Mesenchymal stem cell (in vitro differentiated cells and primary cell): Measurements from ENCODE around the gene ETS1.

ENCODE experiments used
- DNase-seq: peaks from one replicate; pipeline ENCODE4 v3.0.0-alpha.2; 2013
- H2AFZ ChIP-seq: one replicate; pipeline ENCODE4 v1.6.1; 2013; ENCODE audit warnings: low read depth, mild to moderate bottlenecking, control low read depth, inconsistent platforms, low read length, moderate library complexity
- H2AK5ac ChIP-seq: 2 replicates; pipeline ENCODE4 v1.6.1; 2013; ENCODE audit warnings: low read length, moderate library complexity, mild to moderate bottlenecking, inconsistent platforms; ENCODE audit not compliant: severe bottlenecking
- H2BK120ac ChIP-seq: one replicate; pipeline ENCODE4 v1.6.1; 2013; ENCODE audit warnings: low read depth, mild to moderate bottlenecking, inconsistent platforms, low read length, moderate library complexity
- H2BK12ac ChIP-seq, 2 experiments: one replicate each; pipeline ENCODE4 v1.6.1; 2013; ENCODE audit warnings: inconsistent platforms in 2 of 2, low read length in 2 of 2, mild to moderate bottlenecking in 2 of 2, moderate library complexity in 2 of 2, control low read depth in 1 of 2
- H2BK15ac ChIP-seq: one replicate; pipeline ENCODE4 v1.6.1; 2013; ENCODE audit warnings: mild to moderate bottlenecking, low read depth, inconsistent platforms; ENCODE audit not compliant: poor library complexity, severe bottlenecking
- H2BK5ac ChIP-seq: 2 replicates; pipeline ENCODE4 v1.6.1; 2013; ENCODE audit warnings: low read depth, mild to moderate bottlenecking, low read length, control low read depth, inconsistent platforms; ENCODE audit not compliant: poor library complexity, severe bottlenecking
- H3K14ac ChIP-seq, 2 experiments: one replicate each; pipeline ENCODE4 v1.6.1; 2013; ENCODE audit warnings: inconsistent platforms in 2 of 2, low read length in 2 of 2, control low read depth in 1 of 2, mild to moderate bottlenecking in 1 of 2, moderate library complexity in 1 of 2
- H3K18ac ChIP-seq, 2 experiments: one replicate each; pipeline ENCODE4 v1.6.1; 2013; ENCODE audit warnings: inconsistent platforms in 2 of 2, low read length in 2 of 2, control low read depth in 1 of 2, low read depth in 1 of 2, mild to moderate bottlenecking in 1 of 2
- H3K23ac ChIP-seq, 2 experiments: one replicate each; pipeline ENCODE4 v1.6.1; 2013; ENCODE audit warnings: inconsistent platforms in 2 of 2, low read length in 2 of 2, mild to moderate bottlenecking in 2 of 2, moderate library complexity in 2 of 2, control low read depth in 1 of 2
- H3K27ac ChIP-seq: 2 replicates; pipeline ENCODE4 v1.5.1; 2013; ENCODE audit warnings: mild to moderate bottlenecking, moderate library complexity, low read length, control low read depth, inconsistent platforms; ENCODE audit not compliant: poor library complexity, severe bottlenecking
- H3K27me3 ChIP-seq, 2 experiments: 2 replicates each; pipeline versions ENCODE4 v1.6.1 to v1.7.0; 2013; ENCODE audit warnings: low read length in 2 of 2, mild to moderate bottlenecking in 2 of 2, moderate library complexity in 2 of 2, control low read depth in 1 of 2, inconsistent platforms in 1 of 2; ENCODE audit not compliant: control insufficient read depth in 1 of 2, insufficient read depth in 1 of 2
- H3K36me3 ChIP-seq, 2 experiments: 2 replicates each; pipeline versions ENCODE4 v1.6.1 to v1.7.0; 2013; ENCODE audit warnings: low read length in 2 of 2, control low read depth in 1 of 2, inconsistent platforms in 1 of 2, low read depth in 1 of 2, mild to moderate bottlenecking in 1 of 2; ENCODE audit not compliant: insufficient read depth in 2 of 2, control insufficient read depth in 1 of 2
- H3K4ac ChIP-seq, 2 experiments: one replicate each; pipeline ENCODE4 v1.6.1; 2013; ENCODE audit warnings: inconsistent platforms in 2 of 2, low read length in 2 of 2, mild to moderate bottlenecking in 2 of 2, moderate library complexity in 2 of 2, control low read depth in 1 of 2, low read depth in 1 of 2
- H3K4me1 ChIP-seq: 2 replicates; pipeline ENCODE4 v1.6.1; 2013; ENCODE audit warnings: low read depth, low read length, control low read depth; ENCODE audit not compliant: control insufficient read depth, insufficient read depth
- H3K4me2 ChIP-seq: 2 replicates; pipeline ENCODE4 v1.6.1; 2013; ENCODE audit warnings: low read length, mild to moderate bottlenecking, inconsistent platforms; ENCODE audit not compliant: poor library complexity, severe bottlenecking
- H3K4me3 ChIP-seq, 2 experiments: 2 replicates each; pipeline versions ENCODE4 v1.5.1 to v1.7.0; 2013; ENCODE audit warnings: low read length in 2 of 2, mild to moderate bottlenecking in 2 of 2, control low read depth in 1 of 2, low read depth in 1 of 2; ENCODE audit not compliant: insufficient read depth in 1 of 2
- H3K79me1 ChIP-seq: replicated peaks from 2 replicates; pipeline ENCODE4 v1.6.1; 2013; ENCODE audit warnings: mild to moderate bottlenecking, control low read depth, low read length, inconsistent platforms; ENCODE audit not compliant: poor library complexity, severe bottlenecking
- H3K9ac ChIP-seq: 2 replicates; pipeline ENCODE4 v1.7.0; 2013; ENCODE audit warnings: mild to moderate bottlenecking, low read length, moderate library complexity
- H3K9me3 ChIP-seq: 2 replicates; pipeline ENCODE4 v1.7.0; 2013; ENCODE audit warnings: mild to moderate bottlenecking, low read length; ENCODE audit not compliant: control insufficient read depth
- H4K8ac ChIP-seq: one replicate; pipeline ENCODE4 v1.6.1; 2013; ENCODE audit warnings: inconsistent platforms, mild to moderate bottlenecking, low read length, moderate library complexity
- H4K91ac ChIP-seq: one replicate; pipeline ENCODE4 v1.6.1; 2013; ENCODE audit warnings: mild to moderate bottlenecking, low read length, inconsistent platforms
- WGBS: methylation state at CpG from one replicate; pipeline ENCODE4 v1.1.7; 2013; ENCODE audit warnings: mixed read lengths; 5-methylcytosine and 5-hydroxymethylcytosine counted together

ETS1 gene

DNA sequence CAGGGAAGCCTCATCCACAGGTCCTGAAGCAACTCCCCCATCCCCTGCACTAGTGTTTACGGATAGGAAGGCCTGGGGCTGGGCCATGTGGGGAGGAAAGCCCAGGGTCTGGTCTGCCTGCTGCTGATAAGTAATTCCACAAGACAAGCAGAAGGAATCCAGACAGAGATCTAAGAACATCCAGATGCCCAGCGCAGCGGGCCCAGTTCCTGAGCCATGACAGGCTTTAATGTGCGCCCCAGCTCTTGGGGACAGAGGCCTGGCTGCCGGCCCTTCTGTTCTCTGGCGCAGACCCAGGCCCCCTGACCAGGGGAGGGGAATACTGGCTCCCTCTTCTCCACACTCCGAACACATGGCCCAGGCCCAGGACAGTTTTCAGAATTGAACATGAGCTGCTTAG is 28.8 kb upstream of the ETS1 start:
- Histone ChIP-seq H3K14ac (no peak overlapping the region), H3K4me2 (no peak overlapping the region), H3K4me1 (no peaks in the 10 kb centered on the region), H3K23ac (no peak overlapping the region), H2BK12ac (no peak overlapping the region), H3K9me3 (no peaks in the 10 kb centered on the region), H3K4me3 (no peak overlapping the region), H2BK5ac (no peak overlapping the region), H2BK120ac (no peak overlapping the region), H3K4ac (no peak overlapping the region), H4K8ac (peak overlapping the region; percentile 69), H3K9ac (no peak overlapping the region), H3K36me3 (no peaks in the 10 kb centered on the region), H3K27ac (no peak overlapping the region), H3K18ac (no peak overlapping the region), H4K91ac (no peak overlapping the region), H3K79me1 (no peaks in the 10 kb centered on the region), H3K27me3 (peaks cover 37 to 46% of the 10 kb centered on the region in 2 experiments), H2AFZ (no peak overlapping the region), H2AK5ac (no peak overlapping the region), H2BK15ac (no peak overlapping the region)
- no peak for DNase-seq
- WGBS = 42% methylated on average over 6 of the region's 7 CpGs

DNA sequence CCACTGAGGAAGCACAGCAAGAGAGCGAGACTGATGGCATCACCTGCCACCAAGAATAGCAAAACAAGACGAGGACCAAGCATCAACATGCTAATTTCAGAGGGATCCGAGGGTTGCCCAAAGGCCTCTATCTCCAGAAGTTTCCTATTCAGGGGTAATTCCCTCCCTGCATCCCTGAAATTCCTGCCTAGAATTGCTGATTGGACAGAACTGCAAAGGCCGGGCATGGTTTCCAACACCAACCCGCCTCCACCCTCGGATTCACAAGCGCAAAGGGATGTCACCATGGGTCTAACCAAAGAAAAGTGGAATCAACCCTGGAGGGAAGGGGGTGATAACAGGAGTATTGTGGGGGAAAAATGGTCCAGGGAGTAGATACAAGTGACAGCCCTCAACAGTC is 28.3 kb upstream of the ETS1 start:
- Histone ChIP-seq H3K36me3 (no peaks in the 10 kb centered on the region), H3K9ac (no peak overlapping the region), H3K4me1 (no peaks in the 10 kb centered on the region), H3K4ac (no peak overlapping the region), H2BK120ac (no peak overlapping the region), H3K14ac (peak overlapping the region in 1 of 2 experiments; percentile 19), H2BK15ac (no peak overlapping the region), H4K8ac (no peak overlapping the region), H2BK5ac (no peak overlapping the region), H2AFZ (no peak overlapping the region), H3K79me1 (no peaks in the 10 kb centered on the region), H3K4me3 (no peak overlapping the region), H3K18ac (peak overlapping the region; percentile 18 to 48), H3K9me3 (no peaks in the 10 kb centered on the region), H4K91ac (no peak overlapping the region), H2BK12ac (no peak overlapping the region), H2AK5ac (no peak overlapping the region), H3K4me2 (no peak overlapping the region), H3K23ac (no peak overlapping the region), H3K27ac (no peak overlapping the region), H3K27me3 (peaks cover 40 to 47% of the 10 kb centered on the region in 2 experiments)
- 86% methylated on average over 7 of the region's 7 CpGs for WGBS
- DNase-seq = no peak

DNA sequence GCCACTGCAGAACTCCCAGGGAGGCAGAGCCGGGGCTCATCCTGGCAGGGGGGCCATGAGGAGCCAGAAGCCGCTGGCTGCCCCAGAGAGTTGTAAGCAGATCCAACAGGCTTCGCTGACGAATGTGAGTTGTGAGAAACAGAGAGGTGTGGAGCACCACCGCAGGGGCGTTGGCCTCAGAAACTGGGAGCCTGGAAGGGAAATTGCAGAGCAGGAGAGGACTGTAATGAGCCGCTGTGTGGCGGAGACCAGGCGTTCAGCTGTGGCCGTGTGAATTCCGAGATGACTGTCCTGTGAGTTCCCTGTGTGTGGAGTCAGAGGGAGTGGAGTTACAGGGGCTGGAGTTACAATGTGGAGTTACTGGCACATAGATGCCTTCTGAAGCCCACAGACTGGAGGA is 27.7 kb upstream of the ETS1 start:
- no peaks in the 10 kb centered on the region for H3K9me3 ChIP-seq
- no peak overlapping the region for H3K4me2 ChIP-seq
- 33% methylated on average over 11 of the region's 11 CpGs for WGBS
- peak overlapping the region; percentile 73 for H2BK15ac ChIP-seq
- H4K91ac ChIP-seq = no peak overlapping the region
- no peak overlapping the region for H2BK5ac ChIP-seq
- H2BK120ac ChIP-seq = no peak overlapping the region
- H3K18ac ChIP-seq = peak overlapping the region; percentile 18 to 48
- peak overlapping the region in 1 of 2 experiments; percentile 60 for H2BK12ac ChIP-seq
- no peak overlapping the region for H3K4me3 ChIP-seq
- DNase-seq = no peak
- no peaks in the 10 kb centered on the region for H3K4me1 ChIP-seq
- no peak overlapping the region for H3K27ac ChIP-seq
- no peak overlapping the region for H3K23ac ChIP-seq
- H2AFZ ChIP-seq = no peak overlapping the region
- no peak overlapping the region for H3K9ac ChIP-seq
- no peak overlapping the region for H2AK5ac ChIP-seq
- no peaks in the 10 kb centered on the region for H3K79me1 ChIP-seq
- H3K4ac ChIP-seq = no peak overlapping the region
- H3K27me3 ChIP-seq = peaks cover 40 to 47% of the 10 kb centered on the region in 2 experiments
- H3K36me3 ChIP-seq = no peaks in the 10 kb centered on the region
- H4K8ac ChIP-seq = no peak overlapping the region
- H3K14ac ChIP-seq = no peak overlapping the region

DNA sequence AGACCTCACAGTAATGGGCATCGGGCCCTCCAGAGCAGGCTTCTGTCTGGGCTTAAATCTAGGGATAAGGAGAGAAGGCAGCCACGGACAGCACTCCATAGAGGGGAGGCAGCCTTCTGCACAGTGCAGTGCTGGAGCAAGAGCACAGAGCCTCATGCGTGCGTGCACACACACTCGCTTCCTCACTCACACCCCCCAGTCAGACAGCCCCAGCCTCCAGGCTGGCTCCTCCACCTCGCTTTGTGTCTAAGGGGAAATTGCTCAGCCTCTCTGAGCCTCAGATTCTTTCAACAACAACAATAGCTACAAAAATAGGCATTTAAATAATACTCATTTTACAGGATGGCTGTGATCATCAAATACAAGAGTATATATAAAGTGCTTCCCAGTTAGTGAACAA is 26.7 kb upstream of the ETS1 start:
- Histone ChIP-seq H3K4me3 (no peak overlapping the region), H3K14ac (peak overlapping the region in 1 of 2 experiments; percentile 26), H3K27ac (no peak overlapping the region), H3K4ac (no peak overlapping the region), H2BK5ac (no peak overlapping the region), H2BK15ac (no peak overlapping the region), H3K18ac (no peak overlapping the region), H3K36me3 (no peaks in the 10 kb centered on the region), H3K23ac (no peak overlapping the region), H4K8ac (no peak overlapping the region), H3K9me3 (no peaks in the 10 kb centered on the region), H3K9ac (no peak overlapping the region), H2BK120ac (no peak overlapping the region), H3K27me3 (peaks cover 43 to 47% of the 10 kb centered on the region in 2 experiments), H3K79me1 (no peaks in the 10 kb centered on the region), H2BK12ac (peak overlapping the region in 1 of 2 experiments; percentile 61), H3K4me2 (no peak overlapping the region), H2AFZ (no peak overlapping the region), H4K91ac (no peak overlapping the region), H2AK5ac (no peak overlapping the region), H3K4me1 (no peaks in the 10 kb centered on the region)
- DNase-seq = no peak
- WGBS = 94% methylated on average over 5 of the region's 6 CpGs
